Measurements from ENCODE around the gene TRNP1. TPM values are rescaled to one million over a fixed set of nuclear protein-coding genes. Genes with fewer than 3 reads are reported as not detected.
"Not testable (repeated sequence)": the region's sequence is repeated elsewhere in the genome, so short reads cannot be mapped to it uniquely, and the experiment has no call there.

The TRNP1 gene
- total and polyA plus RNA-seq, 10 of the 15 experiments (the other 5 are each of a cell fraction or from before 2014, with no cell fraction given), result 0.13 TPM; not detected in 9

DNA sequence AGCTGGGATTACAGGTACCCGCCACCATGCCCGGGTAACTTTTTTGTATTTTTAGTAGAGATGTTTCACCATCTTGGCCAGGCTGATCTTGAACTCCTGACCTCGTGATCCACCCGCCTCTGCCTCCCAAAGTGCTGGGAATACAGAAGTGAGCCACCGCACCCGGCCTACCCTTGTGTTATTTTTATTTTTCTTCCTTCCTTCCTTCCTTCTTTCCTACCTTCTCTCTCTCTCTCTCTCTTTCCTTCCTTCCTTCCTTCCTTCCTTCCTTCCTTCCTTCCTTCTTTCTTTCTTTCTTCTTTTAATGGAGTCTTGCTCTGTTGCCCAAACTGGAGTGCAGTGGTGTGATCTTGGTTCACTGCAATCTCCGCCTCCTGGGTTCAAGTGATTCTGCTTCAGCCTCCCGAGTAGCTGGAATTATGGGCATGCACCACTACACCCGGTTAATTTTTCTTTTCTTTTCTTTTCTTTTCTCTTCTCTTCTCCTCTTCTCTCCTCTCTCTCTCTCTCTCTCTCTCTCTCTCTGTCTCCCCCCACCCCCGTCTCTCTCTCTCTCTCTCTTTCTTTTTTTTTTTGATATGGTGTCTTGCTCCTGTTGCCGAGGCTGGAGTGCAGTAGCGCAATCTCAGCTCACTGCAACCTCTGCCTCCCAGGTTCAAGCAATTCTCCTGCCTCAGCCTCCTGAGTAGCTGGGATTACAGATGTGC, 3.9 kb upstream of the TRNP1 start:
- not testable (repeated sequence) for FAIRE-seq

DNA sequence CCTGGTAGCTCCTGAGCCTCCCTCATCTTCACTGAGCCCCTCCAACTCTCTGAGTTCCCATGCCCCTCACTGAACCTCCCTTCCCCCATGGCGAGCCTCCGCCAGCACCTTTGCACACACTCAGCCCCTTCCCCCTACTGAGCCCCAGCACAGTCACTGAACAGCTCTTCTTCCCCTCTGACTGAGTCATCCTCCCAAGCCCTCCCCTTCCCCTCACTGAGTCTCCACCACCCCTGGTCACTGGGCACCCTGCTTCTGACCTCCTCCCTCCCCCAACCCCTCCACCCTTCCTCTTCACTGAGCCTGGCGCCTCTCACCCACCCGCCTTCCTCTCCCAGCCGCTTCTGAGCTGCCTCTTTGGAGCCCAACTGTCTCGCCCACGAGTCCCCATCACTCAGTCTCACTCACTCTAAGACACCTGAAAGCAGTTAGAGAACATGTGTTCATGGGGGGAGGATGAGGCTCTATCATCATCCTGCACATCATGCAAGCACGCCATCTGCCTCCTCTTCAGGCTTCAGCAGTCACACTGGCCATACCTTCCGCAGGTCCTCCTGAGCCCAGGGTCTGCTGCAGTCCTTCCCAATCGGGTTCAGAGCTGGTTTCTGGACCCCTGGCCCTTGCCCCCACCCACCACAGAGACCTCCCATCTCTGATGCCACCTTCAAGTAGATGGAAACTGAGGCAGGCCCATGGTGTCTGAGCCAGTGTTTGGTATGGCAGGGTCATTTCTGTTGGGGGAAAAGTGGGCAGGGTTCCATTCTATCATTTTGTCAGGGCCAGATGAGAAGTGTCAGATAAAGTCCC, 2.0 kb upstream of the TRNP1 start:
- Histone ChIP-seq H3K4me1 (ENCODE audit: control insufficient read depth, insufficient read depth, low read length) (peaks cover 5% of the 10 kb centered on the region), H3K9me3 (replicated peaks; ENCODE audit: control insufficient read depth, insufficient read depth, low read length) (no peaks in the 10 kb centered on the region), H4K20me1 (ENCODE audit: control insufficient read depth, insufficient read depth) (no peaks in the 10 kb centered on the region; the same call in 1 of the 2 replicates), H3K79me2 (ENCODE audit: control insufficient read depth, insufficient read depth, low read length) (no peaks in the 10 kb centered on the region), H3K27me3 (replicated peaks in 1 of 2; ENCODE audit: control insufficient read depth in 2 of 2, insufficient read depth in 2 of 2, low read length in 1 of 2) (peaks cover 2 to 13% of the 10 kb centered on the region in 2 experiments), H3K36me3 (ENCODE audit: control insufficient read depth in 2 of 2, insufficient read depth in 2 of 2, low read length in 1 of 2) (no peaks in the 10 kb centered on the region), H3K4me3 (no peak overlapping the region), H3K9ac (ENCODE audit: control insufficient read depth, insufficient read depth, low read length) (no peak overlapping the region), H2AFZ (ENCODE audit: control insufficient read depth, low read depth, low read length) (no peak overlapping the region), H3K27ac (ENCODE audit: control insufficient read depth, insufficient read depth) (no peak overlapping the region), H3K4me2 (ENCODE audit: control insufficient read depth, insufficient read depth) (no peak overlapping the region)
- no peak for FAIRE-seq
- no peak for DNase-seq (ENCODE audit: low read depth, low spot score)
- ChIA-PET SMC1A (ENCODE audit: uncharacterized antibody, unreplicated experiment) (no interaction called here), POLR2A (interaction anchor here (0.5 to 0.6 kb wide), 3 partner anchors 25 to 739 kb away, joined by 3 to 5 read pairs (median 3); no protein-coding TSS in a partner anchor), RAD21 (ENCODE audit: unreplicated experiment) (interaction anchor here (1.5 kb wide), 1 partner anchor 54 kb away, joined by 4 read pairs; no protein-coding TSS in a partner anchor), CTCF (interaction anchor here (0.8 kb wide), 1 partner anchor 54 kb away, joined by 3 read pairs; no protein-coding TSS in a partner anchor)
- BruUV-seq (replicated peaks), result no TSS peak
- 8% methylated on average over 10 of the region's 10 CpGs for WGBS (ENCODE audit: insufficient coverage, insufficient replicate concordance, low lambda C conversion rate, missing lambda C conversion rate)
- ATAC-seq, result peak; percentile 8; the same call in 1 of the 3 replicates
- intact Hi-C loops (cut with micrococcal nuclease; ENCODE audit: unreplicated experiment), result no loop called here
- in situ Hi-C loops (cut with MboI), result no loop called here
- TF ChIP-seq CBFB (IDR thresholded peaks at IDR 0.05; ENCODE audit: low read depth) (no peak), HCFC1 (IDR thresholded peaks at IDR 0.05; ENCODE audit: low read length) (no peak), PAX5 (IDR thresholded peaks at IDR 0.05; ENCODE audit: borderline replicate concordance, low read depth, low read length) (no peak), CBX5 (IDR thresholded peaks at IDR 0.05; ENCODE audit: low read depth) (no peak), ZNF217 (IDR thresholded peaks at IDR 0.05) (no peak), ZNF622 (IDR thresholded peaks at IDR 0.05) (no peak)
- TF ChIP-seq, protein P1, sequence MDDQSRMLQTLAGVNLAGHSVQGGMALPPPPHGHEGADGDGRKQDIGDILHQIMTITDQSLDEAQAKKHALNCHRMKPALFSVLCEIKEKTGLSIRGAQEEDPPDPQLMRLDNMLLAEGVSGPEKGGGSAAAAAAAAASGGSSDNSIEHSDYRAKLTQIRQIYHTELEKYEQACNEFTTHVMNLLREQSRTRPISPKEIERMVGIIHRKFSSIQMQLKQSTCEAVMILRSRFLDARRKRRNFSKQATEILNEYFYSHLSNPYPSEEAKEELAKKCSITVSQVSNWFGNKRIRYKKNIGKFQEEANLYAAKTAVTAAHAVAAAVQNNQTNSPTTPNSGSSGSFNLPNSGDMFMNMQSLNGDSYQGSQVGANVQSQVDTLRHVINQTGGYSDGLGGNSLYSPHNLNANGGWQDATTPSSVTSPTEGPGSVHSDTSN (IDR thresholded peaks at IDR 0.05; ENCODE audit: insufficient replicate concordance, low read depth, low read length), result no peak
- TF ChIP-seq, protein P2, sequence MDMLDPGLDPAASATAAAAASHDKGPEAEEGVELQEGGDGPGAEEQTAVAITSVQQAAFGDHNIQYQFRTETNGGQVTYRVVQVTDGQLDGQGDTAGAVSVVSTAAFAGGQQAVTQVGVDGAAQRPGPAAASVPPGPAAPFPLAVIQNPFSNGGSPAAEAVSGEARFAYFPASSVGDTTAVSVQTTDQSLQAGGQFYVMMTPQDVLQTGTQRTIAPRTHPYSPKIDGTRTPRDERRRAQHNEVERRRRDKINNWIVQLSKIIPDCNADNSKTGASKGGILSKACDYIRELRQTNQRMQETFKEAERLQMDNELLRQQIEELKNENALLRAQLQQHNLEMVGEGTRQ (IDR thresholded peaks at IDR 0.05; ENCODE audit: borderline replicate concordance, low read depth, low read length), result no peak
- TF ChIP-seq, protein P3, sequence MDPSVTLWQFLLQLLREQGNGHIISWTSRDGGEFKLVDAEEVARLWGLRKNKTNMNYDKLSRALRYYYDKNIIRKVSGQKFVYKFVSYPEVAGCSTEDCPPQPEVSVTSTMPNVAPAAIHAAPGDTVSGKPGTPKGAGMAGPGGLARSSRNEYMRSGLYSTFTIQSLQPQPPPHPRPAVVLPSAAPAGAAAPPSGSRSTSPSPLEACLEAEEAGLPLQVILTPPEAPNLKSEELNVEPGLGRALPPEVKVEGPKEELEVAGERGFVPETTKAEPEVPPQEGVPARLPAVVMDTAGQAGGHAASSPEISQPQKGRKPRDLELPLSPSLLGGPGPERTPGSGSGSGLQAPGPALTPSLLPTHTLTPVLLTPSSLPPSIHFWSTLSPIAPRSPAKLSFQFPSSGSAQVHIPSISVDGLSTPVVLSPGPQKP (IDR thresholded peaks at IDR 0.05; ENCODE audit: low read depth, low read length), result no peak

More for the DNA sequence above, 3.9 kb upstream of the TRNP1 start:
- H2AFZ ChIP-seq (ENCODE audit: control insufficient read depth, low read depth, low read length); in situ Hi-C loops (cut with MboI); H3K4me2 ChIP-seq (ENCODE audit: control insufficient read depth, insufficient read depth); H3K36me3 ChIP-seq (ENCODE audit: control insufficient read depth in 2 of 2, insufficient read depth in 2 of 2, low read length in 1 of 2); H3K4me1 ChIP-seq (ENCODE audit: control insufficient read depth, insufficient read depth, low read length); ATAC-seq; H3K27ac ChIP-seq (ENCODE audit: control insufficient read depth, insufficient read depth); H3K27me3 ChIP-seq (replicated peaks in 1 of 2; ENCODE audit: control insufficient read depth in 2 of 2, insufficient read depth in 2 of 2, low read length in 1 of 2); H3K9ac ChIP-seq (ENCODE audit: control insufficient read depth, insufficient read depth, low read length); H3K79me2 ChIP-seq (ENCODE audit: control insufficient read depth, insufficient read depth, low read length); intact Hi-C loops (cut with micrococcal nuclease; ENCODE audit: unreplicated experiment); H4K20me1 ChIP-seq (ENCODE audit: control insufficient read depth, insufficient read depth); H3K9me3 ChIP-seq (replicated peaks; ENCODE audit: control insufficient read depth, insufficient read depth, low read length); DNase-seq (ENCODE audit: low read depth, low spot score); BruUV-seq (replicated peaks); H3K4me3 ChIP-seq: not testable (repeated sequence)
- WGBS (ENCODE audit: insufficient coverage, insufficient replicate concordance, low lambda C conversion rate, missing lambda C conversion rate), result 41% methylated on average over 11 of the region's 12 CpGs
- CTCF ChIA-PET, result interaction anchor here (0.6 kb wide), 1 partner anchor 20 kb away, joined by 3 read pairs; no protein-coding TSS in a partner anchor
- RAD21 ChIA-PET (ENCODE audit: unreplicated experiment), result interaction anchor here (0.8 kb wide), 1 partner anchor 56 kb away, joined by 3 read pairs; no protein-coding TSS in a partner anchor
- POLR2A ChIA-PET, result interaction anchor here (0.8 kb wide), 1 partner anchor 17 kb away, joined by 3 read pairs; no protein-coding TSS in a partner anchor
- SMC1A ChIA-PET (ENCODE audit: uncharacterized antibody, unreplicated experiment), result interaction anchor here (0.9 kb wide), 1 partner anchor 8 kb away, joined by 4 read pairs; no protein-coding TSS in a partner anchor

All from GM12878 (cell line).